Measurements from ENCODE around the gene BORCS8. TPM values are rescaled to one million over a fixed set of nuclear protein-coding genes. Genes with fewer than 3 reads are reported as not detected.
A peak's percentile ranks its signal among the peaks of the same experiment; 100 is the strongest.

BORCS8 gene
- total RNA-seq (7.8 TPM), polyA plus RNA-seq (23.2 TPM)

DNA sequence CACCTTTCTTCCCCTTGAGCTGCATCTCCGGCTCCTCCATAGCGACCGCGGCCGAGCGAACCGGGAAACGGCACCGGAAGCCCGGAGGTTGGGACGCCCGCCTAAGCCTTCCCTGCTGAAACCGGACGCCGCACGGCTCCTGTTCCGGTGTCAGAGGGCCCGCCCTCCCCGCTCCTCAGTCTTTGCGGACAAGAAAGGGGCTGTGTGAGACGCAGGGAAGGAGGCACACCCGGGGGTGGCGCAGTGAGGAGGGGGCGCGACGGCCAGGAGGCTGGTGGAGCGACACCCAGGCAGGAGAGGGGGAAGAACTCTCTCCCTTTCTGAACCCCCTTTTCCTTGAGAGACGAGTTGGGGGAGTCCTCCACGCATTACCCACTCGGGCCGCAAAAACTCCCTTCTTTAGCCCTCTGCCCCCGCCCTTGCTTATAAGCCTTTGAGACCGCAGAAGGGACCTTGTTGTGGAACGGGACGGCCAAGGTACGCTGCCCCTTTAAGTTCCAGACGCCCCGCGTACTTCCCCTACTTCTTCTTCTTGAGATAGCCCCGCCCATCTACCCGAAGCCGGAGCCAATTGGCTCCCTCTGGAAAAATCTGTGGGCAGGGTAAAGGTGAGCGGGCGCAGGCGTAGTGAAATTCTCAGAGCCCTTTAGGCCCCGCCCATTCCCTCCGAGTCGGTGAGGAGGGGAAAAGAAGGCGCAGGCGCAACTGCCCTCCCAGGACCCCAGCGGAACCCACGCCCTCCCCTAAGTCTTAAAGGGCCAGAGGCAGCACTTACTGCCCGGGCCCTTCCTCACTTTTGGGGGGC lies at the start of gene BORCS8, which contains the start of gene RFXANK:
TSS of gene BORCS8 (minus strand) at position 75 of the 805 bp plus-strand sequence. CDS start at position 40, 35 bp downstream.
TSS of gene RFXANK (plus strand) at position 181 of the 805 bp plus-strand sequence. CDS start 1,689 bp downstream, outside the sequence.
- DNase-seq (ENCODE audit: extremely low spot score): peak; percentile 99
- peak within 1 kb of the TSS; percentile 99 for H3K27ac ChIP-seq (ENCODE audit: low read depth)
- peaks cover 3% of the 10 kb centered on the region for H3K36me3 ChIP-seq (ENCODE audit: insufficient read depth)
- peak within 1 kb of the TSS; percentile 73 for H3K4me3 ChIP-seq (ENCODE audit: low read depth, low read length)
- WGBS: under 1% methylated on average over 53 of the region's 53 CpGs
- H3K4me1 ChIP-seq (ENCODE audit: insufficient read depth): no peaks in the 10 kb centered on the region

DNA sequence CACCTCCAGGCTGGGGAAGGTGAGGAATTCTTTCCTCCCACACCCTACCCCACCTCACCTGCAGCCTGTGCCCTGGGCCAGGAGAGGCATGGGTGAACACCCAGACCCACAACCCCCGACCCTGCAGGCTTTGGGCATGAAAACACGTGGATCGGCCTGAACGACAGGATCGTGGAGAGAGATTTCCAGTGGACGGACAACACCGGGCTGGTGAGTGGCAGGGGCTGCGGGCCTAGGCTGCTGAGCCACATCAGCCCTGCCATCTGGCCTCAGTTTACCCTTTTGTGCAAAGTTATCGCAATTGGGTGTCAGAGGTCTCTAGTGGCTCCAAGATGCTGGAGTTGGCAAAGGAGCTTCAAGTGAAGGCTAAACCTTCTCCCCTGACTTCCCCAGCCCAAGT lies 48.5 kb upstream of the BORCS8 start:
- Histone ChIP-seq H3K4me1 (ENCODE audit: insufficient read depth) (no peaks in the 10 kb centered on the region), H3K4me3 (ENCODE audit: low read depth, low read length) (no peak overlapping the region), H3K27ac (ENCODE audit: low read depth) (no peak overlapping the region), H3K36me3 (ENCODE audit: insufficient read depth) (no peaks in the 10 kb centered on the region)
- 78% methylated on average over 9 of the region's 9 CpGs for WGBS
- DNase-seq (ENCODE audit: extremely low spot score): no peak

DNA sequence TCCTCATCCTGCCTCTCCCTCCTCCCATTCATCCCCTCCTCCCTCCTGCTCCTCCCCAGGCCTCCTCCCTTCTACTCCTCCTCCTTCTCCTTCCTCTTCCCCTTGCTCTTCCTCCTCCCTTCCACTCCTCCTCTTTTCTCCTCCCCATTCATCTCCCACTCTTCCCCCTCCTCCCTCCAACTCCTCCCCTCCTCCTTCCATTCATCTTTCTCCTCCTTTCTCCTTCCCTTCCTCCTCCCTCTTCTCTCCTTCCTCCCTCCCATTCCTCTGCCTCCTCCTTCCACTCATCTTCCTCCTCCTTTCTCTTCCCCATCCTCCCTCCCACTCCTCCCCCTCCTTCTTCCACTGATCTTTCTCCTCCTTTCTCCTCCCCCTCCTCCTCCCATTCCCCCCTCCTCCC lies 47.7 kb upstream of the BORCS8 start:
- H3K36me3 ChIP-seq (ENCODE audit: insufficient read depth): no peaks in the 10 kb centered on the region
- no peaks in the 10 kb centered on the region for H3K4me1 ChIP-seq (ENCODE audit: insufficient read depth)
- H3K27ac ChIP-seq (ENCODE audit: low read depth): no peak overlapping the region
- no peak for DNase-seq (ENCODE audit: extremely low spot score)
- no peak overlapping the region for H3K4me3 ChIP-seq (ENCODE audit: low read depth, low read length)

DNA sequence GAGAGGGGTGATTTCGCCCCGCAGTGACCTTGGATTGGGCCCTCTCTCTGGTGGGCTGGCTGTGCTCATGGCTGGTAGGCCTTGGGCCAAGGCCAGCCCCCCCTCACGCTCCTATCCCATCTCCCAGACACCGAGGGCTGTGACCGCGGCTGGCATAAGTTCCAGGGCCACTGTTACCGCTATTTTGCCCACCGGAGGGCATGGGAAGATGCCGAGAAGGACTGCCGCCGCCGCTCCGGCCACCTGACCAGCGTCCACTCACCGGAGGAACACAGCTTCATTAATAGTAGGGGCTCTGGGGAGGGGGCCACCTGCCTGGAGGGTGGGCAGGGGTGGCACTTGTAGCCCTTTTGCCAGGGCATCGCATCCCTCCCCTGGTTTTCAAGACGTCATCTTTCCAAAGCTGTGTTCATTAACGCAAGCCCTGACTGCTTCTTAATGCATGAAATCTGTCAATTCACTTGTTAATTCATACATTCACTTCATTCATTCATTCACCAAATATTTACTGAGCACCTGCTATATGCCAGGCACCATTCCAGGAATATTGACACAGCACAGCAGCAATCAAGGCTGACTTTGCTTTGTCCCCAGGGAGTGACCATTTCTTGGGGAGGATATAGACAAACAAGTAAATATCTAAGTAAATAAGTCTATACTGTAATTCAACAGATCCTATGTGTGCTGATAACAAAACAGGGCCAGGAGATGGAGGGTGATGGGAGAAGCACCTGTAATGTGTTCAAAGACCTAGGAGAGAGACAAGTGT lies 46.4 kb upstream of the BORCS8 start:
- no peaks in the 10 kb centered on the region for H3K4me1 ChIP-seq (ENCODE audit: insufficient read depth)
- H3K36me3 ChIP-seq (ENCODE audit: insufficient read depth): no peaks in the 10 kb centered on the region
- DNase-seq (ENCODE audit: extremely low spot score): no peak
- H3K4me3 ChIP-seq (ENCODE audit: low read depth, low read length): no peak overlapping the region
- H3K27ac ChIP-seq (ENCODE audit: low read depth): no peak overlapping the region
- WGBS: 78% methylated on average over 18 of the region's 18 CpGs

DNA sequence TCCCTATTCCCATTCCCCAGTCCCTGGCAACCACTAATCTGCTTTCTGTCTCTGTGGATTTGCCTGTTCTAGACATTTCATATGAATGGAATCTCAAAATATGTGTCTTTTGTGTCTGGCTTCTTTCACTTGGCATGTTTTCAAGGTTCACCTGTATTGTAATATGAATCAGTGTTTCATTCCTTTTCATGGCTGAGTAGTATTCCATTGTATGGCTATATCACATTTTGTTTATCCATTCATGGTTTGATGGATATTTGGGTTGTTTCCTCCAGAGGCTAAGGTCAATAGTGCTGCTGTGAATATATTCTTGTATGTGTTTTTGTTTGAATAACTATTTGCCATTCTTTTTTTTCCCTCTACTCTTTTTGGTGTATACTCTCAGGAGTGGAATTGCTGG lies 44.2 kb upstream of the BORCS8 start:
- no peak for DNase-seq (ENCODE audit: extremely low spot score)
- H3K4me3 ChIP-seq (ENCODE audit: low read depth, low read length): no peak overlapping the region
- no peaks in the 10 kb centered on the region for H3K36me3 ChIP-seq (ENCODE audit: insufficient read depth)
- no peak overlapping the region for H3K27ac ChIP-seq (ENCODE audit: low read depth)
- H3K4me1 ChIP-seq (ENCODE audit: insufficient read depth): no peaks in the 10 kb centered on the region

DNA sequence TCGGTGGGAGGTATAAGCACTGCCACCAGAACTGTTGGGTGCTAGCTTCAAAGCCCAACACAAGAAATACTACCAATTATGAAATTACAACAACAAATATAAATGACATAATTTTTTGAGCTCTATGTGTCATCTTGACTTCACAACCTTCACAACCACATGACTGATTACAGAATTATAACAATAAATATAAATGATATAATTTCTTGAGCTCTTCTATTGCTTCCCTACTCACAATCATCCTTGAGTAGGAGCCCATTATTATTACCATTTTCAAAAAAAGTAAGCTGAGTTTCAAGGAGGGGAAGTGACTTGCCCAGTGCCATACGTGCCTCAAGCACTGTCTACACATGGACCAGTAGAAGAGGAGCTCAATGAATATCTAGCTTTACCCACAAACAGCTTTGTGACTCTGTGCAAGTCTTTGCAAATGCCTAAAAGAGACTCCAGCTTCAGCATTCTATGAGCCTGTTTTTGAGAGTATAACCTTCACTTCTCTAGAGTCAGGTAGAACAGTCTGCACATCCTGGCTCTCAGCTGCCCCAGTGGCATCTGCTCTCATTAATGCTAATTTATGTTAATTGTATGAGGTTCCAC lies 42.4 kb upstream of the BORCS8 start:
- DNase-seq (ENCODE audit: extremely low spot score): no peak
- no peaks in the 10 kb centered on the region for H3K4me1 ChIP-seq (ENCODE audit: insufficient read depth)
- WGBS: 87% methylated on average over 2 of the region's 2 CpGs

DNA sequence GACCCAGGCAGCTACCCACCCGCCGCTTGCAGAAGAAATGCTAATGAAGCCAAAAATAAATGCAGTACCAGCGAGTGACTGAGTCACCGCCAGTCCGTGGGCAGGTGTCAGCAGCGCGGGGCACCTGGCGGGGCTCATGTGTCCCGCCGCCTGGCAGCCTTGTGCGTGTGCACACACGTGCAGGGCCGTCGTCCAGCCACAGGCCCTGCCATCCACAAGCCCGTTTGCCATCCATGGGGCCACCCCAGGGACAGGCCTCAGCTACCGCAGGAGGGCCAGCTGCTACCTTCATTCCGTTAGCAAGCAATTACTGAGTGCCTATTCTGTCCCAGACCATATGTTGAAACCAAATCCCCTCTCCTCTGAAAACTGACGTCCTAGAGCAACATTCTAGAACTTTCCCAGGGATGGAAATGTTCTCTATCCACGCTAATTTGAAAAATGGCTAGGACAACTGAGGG lies 40.3 kb upstream of the BORCS8 start:
- Histone ChIP-seq H3K4me1 (ENCODE audit: insufficient read depth) (no peaks in the 10 kb centered on the region), H3K4me3 (ENCODE audit: low read depth, low read length) (no peak overlapping the region), H3K36me3 (ENCODE audit: insufficient read depth) (no peaks in the 10 kb centered on the region), H3K27ac (ENCODE audit: low read depth) (no peak overlapping the region)
- no peak for DNase-seq (ENCODE audit: extremely low spot score)
- 76% methylated on average over 19 of the region's 19 CpGs for WGBS

More for the DNA sequence above, 42.4 kb upstream of the BORCS8 start:
- H3K27ac ChIP-seq (ENCODE audit: low read depth): no peak overlapping the region
- H3K4me3 ChIP-seq (ENCODE audit: low read depth, low read length): no peak overlapping the region
- H3K36me3 ChIP-seq (ENCODE audit: insufficient read depth): no peaks in the 10 kb centered on the region

DNA sequence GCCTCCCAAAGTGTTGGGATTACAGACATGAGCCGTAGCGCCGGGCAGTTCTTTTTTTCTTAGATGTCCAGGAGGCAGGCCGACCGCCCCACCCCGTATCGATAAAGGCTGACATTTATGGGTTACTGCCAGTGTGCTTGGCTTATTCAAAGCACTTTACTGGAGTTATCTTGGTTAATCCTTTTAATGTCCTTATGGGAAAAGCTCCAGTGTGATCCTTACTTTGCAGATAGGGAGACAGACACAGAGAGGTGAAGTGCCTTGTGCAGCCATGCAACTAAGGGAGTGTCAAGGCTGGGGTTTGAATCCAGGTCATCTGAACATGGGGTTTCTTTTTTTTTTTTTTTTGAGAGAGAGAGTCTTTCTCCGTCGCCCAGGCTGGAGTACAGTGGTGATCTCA lies 39.0 kb upstream of the BORCS8 start:
- Histone ChIP-seq H3K4me3 (ENCODE audit: low read depth, low read length) (no peak overlapping the region), H3K36me3 (ENCODE audit: insufficient read depth) (no peaks in the 10 kb centered on the region), H3K4me1 (ENCODE audit: insufficient read depth) (no peaks in the 10 kb centered on the region), H3K27ac (ENCODE audit: low read depth) (no peak overlapping the region)
- no peak for DNase-seq (ENCODE audit: extremely low spot score)
- 34% methylated on average over 9 of the region's 9 CpGs for WGBS

DNA sequence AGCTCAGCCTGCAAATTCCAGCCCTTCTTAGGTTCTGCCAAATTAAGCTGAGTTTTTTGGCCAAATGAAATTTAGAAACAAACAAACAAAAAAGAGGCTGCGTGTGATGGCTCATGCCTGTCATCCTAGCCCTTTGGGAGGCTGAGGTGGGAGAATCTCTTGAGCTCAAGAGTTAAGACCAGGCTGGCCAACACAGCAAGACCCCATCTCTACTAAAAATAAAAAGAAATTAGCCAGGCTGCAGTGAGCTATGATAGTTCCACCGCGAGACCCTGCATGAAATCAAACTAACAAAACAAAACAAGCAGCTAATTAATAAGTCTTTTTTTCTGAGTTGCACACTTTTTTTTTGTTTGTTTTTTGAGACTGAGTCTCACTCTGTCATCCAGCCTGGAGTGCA lies 37.7 kb upstream of the BORCS8 start:
- WGBS: 86% methylated on average over 3 of the region's 3 CpGs
- H3K4me3 ChIP-seq (ENCODE audit: low read depth, low read length): no peak overlapping the region
- no peak overlapping the region for H3K27ac ChIP-seq (ENCODE audit: low read depth)
- no peaks in the 10 kb centered on the region for H3K36me3 ChIP-seq (ENCODE audit: insufficient read depth)
- no peaks in the 10 kb centered on the region for H3K4me1 ChIP-seq (ENCODE audit: insufficient read depth)
- no peak for DNase-seq (ENCODE audit: extremely low spot score)

DNA sequence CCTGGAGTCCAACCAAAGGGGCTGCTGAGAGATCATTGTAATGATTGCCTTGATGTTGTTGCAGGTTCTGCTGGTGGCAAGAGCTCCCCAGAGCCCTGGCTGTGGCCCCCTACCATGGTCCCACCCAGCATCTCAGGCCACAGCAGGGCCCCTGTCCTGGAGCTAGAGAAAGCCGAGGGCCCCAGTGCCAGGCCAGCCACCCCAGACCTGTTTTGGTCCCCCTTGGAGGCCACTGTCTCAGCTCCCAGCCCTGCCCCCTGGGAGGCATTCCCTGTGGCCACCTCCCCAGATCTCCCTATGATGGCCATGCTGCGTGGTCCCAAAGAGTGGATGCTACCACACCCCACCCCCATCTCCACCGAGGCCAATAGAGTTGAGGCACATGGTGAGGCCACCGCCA lies 35.3 kb upstream of the BORCS8 start:
- no peak for DNase-seq (ENCODE audit: extremely low spot score)
- H3K36me3 ChIP-seq (ENCODE audit: insufficient read depth): no peaks in the 10 kb centered on the region
- no peak overlapping the region for H3K27ac ChIP-seq (ENCODE audit: low read depth)
- no peak overlapping the region for H3K4me3 ChIP-seq (ENCODE audit: low read depth, low read length)
- no peaks in the 10 kb centered on the region for H3K4me1 ChIP-seq (ENCODE audit: insufficient read depth)
- WGBS: 81% methylated on average over 4 of the region's 4 CpGs

DNA sequence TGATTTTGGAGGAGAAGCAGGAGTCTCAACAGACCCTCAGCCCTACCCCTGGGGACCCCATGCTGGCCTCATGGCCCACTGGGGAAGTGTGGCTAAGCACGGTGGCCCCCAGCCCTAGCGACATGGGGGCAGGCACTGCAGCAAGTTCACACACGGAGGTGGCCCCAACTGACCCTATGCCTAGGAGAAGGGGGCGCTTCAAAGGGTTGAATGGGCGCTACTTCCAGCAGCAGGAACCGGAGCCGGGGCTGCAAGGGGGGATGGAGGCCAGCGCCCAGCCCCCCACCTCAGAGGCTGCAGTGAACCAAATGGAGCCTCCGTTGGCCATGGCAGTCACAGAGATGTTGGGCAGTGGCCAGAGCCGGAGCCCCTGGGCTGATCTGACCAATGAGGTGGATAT lies 34.7 kb upstream of the BORCS8 start:
- Histone ChIP-seq H3K36me3 (ENCODE audit: insufficient read depth) (no peaks in the 10 kb centered on the region), H3K4me1 (ENCODE audit: insufficient read depth) (no peaks in the 10 kb centered on the region), H3K27ac (ENCODE audit: low read depth) (no peak overlapping the region), H3K4me3 (ENCODE audit: low read depth, low read length) (no peak overlapping the region)
- no peak for DNase-seq (ENCODE audit: extremely low spot score)
- 58% methylated on average over 10 of the region's 10 CpGs for WGBS

DNA sequence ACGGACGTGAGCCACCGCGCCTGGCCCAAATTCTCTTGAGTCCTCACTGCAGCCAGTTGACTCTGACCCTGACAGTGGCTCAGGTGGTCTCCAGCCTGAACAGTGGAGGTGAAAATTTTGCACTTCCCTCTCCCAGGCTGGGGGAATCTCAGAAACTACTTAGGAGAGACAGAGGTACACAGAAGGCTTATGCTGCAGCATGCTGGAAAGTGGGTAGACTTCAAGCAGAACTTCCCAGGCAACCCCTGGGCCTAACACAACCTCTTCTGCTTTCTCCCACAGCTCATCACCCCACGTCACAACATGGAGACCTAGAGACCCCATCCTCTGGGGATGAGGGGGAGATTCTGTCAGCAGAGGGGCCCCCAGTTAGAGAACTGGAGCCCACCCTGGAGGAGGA lies 34.3 kb upstream of the BORCS8 start:
- H3K27ac ChIP-seq (ENCODE audit: low read depth): no peak overlapping the region
- no peak overlapping the region for H3K4me3 ChIP-seq (ENCODE audit: low read depth, low read length)
- DNase-seq (ENCODE audit: extremely low spot score): no peak
- WGBS: 70% methylated on average over 5 of the region's 5 CpGs
- H3K36me3 ChIP-seq (ENCODE audit: insufficient read depth): no peaks in the 10 kb centered on the region
- H3K4me1 ChIP-seq (ENCODE audit: insufficient read depth): no peaks in the 10 kb centered on the region

DNA sequence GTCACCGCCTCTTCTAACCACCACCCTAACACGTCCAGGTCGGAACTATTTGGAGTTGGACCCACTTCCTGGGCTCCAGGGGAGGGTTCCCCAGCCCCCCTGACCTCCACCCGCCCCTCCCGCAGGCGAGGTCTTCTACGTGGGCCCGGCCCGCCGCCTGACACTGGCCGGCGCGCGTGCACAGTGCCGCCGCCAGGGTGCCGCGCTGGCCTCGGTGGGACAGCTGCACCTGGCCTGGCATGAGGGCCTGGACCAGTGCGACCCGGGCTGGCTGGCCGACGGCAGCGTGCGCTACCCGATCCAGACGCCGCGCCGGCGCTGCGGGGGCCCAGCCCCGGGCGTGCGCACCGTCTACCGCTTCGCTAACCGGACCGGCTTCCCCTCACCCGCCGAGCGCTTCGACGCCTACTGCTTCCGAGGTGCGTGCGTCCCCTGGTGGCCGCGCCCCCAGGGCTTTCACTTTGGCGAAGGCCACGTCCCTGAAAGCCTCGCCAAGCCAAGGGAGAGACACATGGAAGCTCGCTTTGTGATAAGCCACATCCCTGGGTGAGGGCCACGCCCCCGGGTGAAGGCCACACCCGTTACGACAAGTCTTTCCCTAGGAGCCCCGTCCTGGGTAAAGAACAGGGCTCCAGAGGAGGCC lies 33.0 kb upstream of the BORCS8 start:
- Histone ChIP-seq H3K36me3 (ENCODE audit: insufficient read depth) (no peaks in the 10 kb centered on the region), H3K27ac (ENCODE audit: low read depth) (no peak overlapping the region), H3K4me3 (ENCODE audit: low read depth, low read length) (peak overlapping the region; percentile 14), H3K4me1 (ENCODE audit: insufficient read depth) (no peaks in the 10 kb centered on the region)
- WGBS: 2% methylated on average over 59 of the region's 59 CpGs
- no peak for DNase-seq (ENCODE audit: extremely low spot score)
